Nephron (organoid): ENCODE measurements around the gene HAS3.
"Not testable (repeated sequence)": the region's sequence is repeated elsewhere in the genome, so short reads cannot be mapped to it uniquely, and the experiment has no call there.

Experiments used
- H3K27ac Mint-ChIP-seq, 3 experiments: 2 replicates each; pipeline ENCODE4 v1.8.0; 2020; ENCODE audit warnings: mixed read lengths in 3 of 3, mild to moderate bottlenecking in 2 of 3, moderate library complexity in 1 of 3
- H3K27me3 Mint-ChIP-seq: 2 replicates; pipeline ENCODE4 v1.8.0; 2021; ENCODE audit warnings: low read depth, mild to moderate bottlenecking, moderate library complexity, mixed read lengths
- H3K36me3 Mint-ChIP-seq: 2 replicates; pipeline ENCODE4 v1.8.0; 2020; ENCODE audit warnings: low read depth, mixed read lengths
- H3K4me1 Mint-ChIP-seq: 2 replicates; pipeline ENCODE4 v1.8.0; 2020; ENCODE audit warnings: mixed read lengths
- H3K4me3 Mint-ChIP-seq, 3 experiments: 2 replicates each; pipeline ENCODE4 v1.8.0; 2020; ENCODE audit warnings: mild to moderate bottlenecking in 3 of 3, mixed read lengths in 3 of 3, moderate library complexity in 2 of 3
- H3K9me3 Mint-ChIP-seq: 2 replicates; pipeline ENCODE4 v1.8.0; 2020; ENCODE audit warnings: mixed read lengths
- CTCF ChIP-seq, 3 experiments: fragments of 200-600 bp; sonication (generic); IDR thresholded peaks; one replicate each; pipeline ENCODE4 v1.5.0; 2021; ENCODE audit warnings: antibody characterized with exemption in 3 of 3; ENCODE audit not compliant: unreplicated experiment in 3 of 3

Gene HAS3

GRCh38 chr16:69105501-69106361 is at the start of gene HAS3:
TSS of gene HAS3 (plus strand) at chr16:69105653. CDS start at chr16:69109396, 3,743 bp downstream.
- Mint-ChIP-seq H3K9me3 (no peaks in the 10 kb centered on the region), H3K27me3 (peaks cover 79% of the 10 kb centered on the region), H3K27ac (no peak within 1 kb of the TSS)

GRCh38 chr16:69055980-69056379 is 49.5 kb upstream of the HAS3 start:
- Mint-ChIP-seq H3K9me3 (no peaks in the 10 kb centered on the region), H3K27ac (no peak overlapping the region), H3K36me3 (no peaks in the 10 kb centered on the region), H3K27me3 (no peaks in the 10 kb centered on the region), H3K4me1 (no peaks in the 10 kb centered on the region), H3K4me3 (no peak overlapping the region)
- no peak for TF ChIP-seq CTCF (IDR thresholded peaks at IDR 0.05; ENCODE audit: unreplicated experiment in 3 of 3)

More at GRCh38 chr16:69105501-69106361, at the start of gene HAS3:
- Mint-ChIP-seq H3K4me3 (peak within 1 kb of the TSS; percentile 88 to 93 (median 93)), H3K4me1 (peaks cover 12% of the 10 kb centered on the region), H3K36me3 (peaks cover 5% of the 10 kb centered on the region)
- TF ChIP-seq CTCF (IDR thresholded peaks at IDR 0.05; ENCODE audit: unreplicated experiment in 3 of 3), result peak in 2 of 3 experiments; percentile 22 to 28

- Mint-ChIP-seq H3K27ac (no peak overlapping the region), H3K4me1 (no peaks in the 10 kb centered on the region), H3K36me3 (no peaks in the 10 kb centered on the region), H3K27me3 (no peaks in the 10 kb centered on the region), H3K9me3 (no peaks in the 10 kb centered on the region), H3K4me3 (no peak overlapping the region)
- no peak for TF ChIP-seq CTCF (IDR thresholded peaks at IDR 0.05; ENCODE audit: unreplicated experiment in 3 of 3)
Measured at GRCh38 chr16:69056421-69056820, 49.0 kb upstream of the HAS3 start.

GRCh38 chr16:69057400-69058378 is 47.8 kb upstream of the HAS3 start:
- H3K27ac Mint-ChIP-seq, result no peak overlapping the region
- no peaks in the 10 kb centered on the region for H3K36me3 Mint-ChIP-seq
- no peaks in the 10 kb centered on the region for H3K4me1 Mint-ChIP-seq
- no peak for TF ChIP-seq CTCF (IDR thresholded peaks at IDR 0.05; ENCODE audit: unreplicated experiment in 3 of 3)
- H3K27me3 Mint-ChIP-seq, result no peaks in the 10 kb centered on the region
- H3K4me3 Mint-ChIP-seq, result no peak overlapping the region
- no peaks in the 10 kb centered on the region for H3K9me3 Mint-ChIP-seq

- H3K4me3 Mint-ChIP-seq, result not testable (repeated sequence)
- peaks cover 22% of the 10 kb centered on the region for H3K4me1 Mint-ChIP-seq
Measured at GRCh38 chr16:69063491-69063890, 42.0 kb upstream of the HAS3 start.

More at GRCh38 chr16:69063491-69063890, 42.0 kb upstream of the HAS3 start:
- H3K9me3 Mint-ChIP-seq, H3K27ac Mint-ChIP-seq, H3K36me3 Mint-ChIP-seq, H3K27me3 Mint-ChIP-seq: not testable (repeated sequence)
